NCI-H2196 treated with DMSO at 0.1 percent for 48 hours (cell line): Measurements from ENCODE around the gene RFX8.
A peak's percentile ranks its signal among the peaks of the same experiment; 100 is the strongest.
"Not testable (repeated sequence)": the region's sequence is repeated elsewhere in the genome, so short reads cannot be mapped to it uniquely, and the experiment has no call there.

Source experiments
- DNase-seq: peaks from one replicate; lab custom pipeline; 2025; ENCODE audit not compliant: unreplicated experiment; lab: John Stamatoyannopoulos, UW

The RFX8 gene

GRCh38 chr2:101486994-101487393, 12.1 kb upstream of the RFX8 start:
- no peak for DNase-seq

- no peak for DNase-seq
Observed at GRCh38 chr2:101486258-101486701, 11.4 kb upstream of the RFX8 start.

GRCh38 chr2:101485856-101486255, 10.9 kb upstream of the RFX8 start:
- no peak for DNase-seq

GRCh38 chr2:101480764-101481163, 5.9 kb upstream of the RFX8 start:
- DNase-seq, result no peak

- no peak for DNase-seq
Observed at GRCh38 chr2:101479810-101480209, 4.9 kb upstream of the RFX8 start.

GRCh38 chr2:101479328-101479727, 4.4 kb upstream of the RFX8 start:
- DNase-seq, result peak; percentile 14

- DNase-seq, result no peak
Observed at GRCh38 chr2:101478181-101479001, 3.5 kb upstream of the RFX8 start.

- no peak for DNase-seq
Observed at GRCh38 chr2:101477556-101477955, 2.6 kb upstream of the RFX8 start.

- DNase-seq, result no peak
Observed at GRCh38 chr2:101476605-101477208, 1.8 kb upstream of the RFX8 start.

GRCh38 chr2:101473911-101474701, 806 bp downstream of the RFX8 start:
- DNase-seq, result no peak

- DNase-seq, result no peak
Observed at GRCh38 chr2:101473591-101473910, 1.4 kb downstream of the RFX8 start.

- no peak for DNase-seq
Observed at GRCh38 chr2:101469863-101470262, 5.0 kb downstream of the RFX8 start.

- DNase-seq, result no peak
Observed at GRCh38 chr2:101467306-101467705, 7.6 kb downstream of the RFX8 start.

GRCh38 chr2:101466426-101466825, 8.5 kb downstream of the RFX8 start:
- DNase-seq, result no peak

GRCh38 chr2:101464841-101465240, 10.1 kb downstream of the RFX8 start:
- no peak for DNase-seq

- no peak for DNase-seq
Observed at GRCh38 chr2:101463911-101464641, 10.8 kb downstream of the RFX8 start.

GRCh38 chr2:101463421-101463820, 11.5 kb downstream of the RFX8 start:
- DNase-seq, result no peak

- DNase-seq, result no peak
Observed at GRCh38 chr2:101461381-101461780, 13.5 kb downstream of the RFX8 start.

GRCh38 chr2:101454408-101454807, 20.5 kb downstream of the RFX8 start:
- DNase-seq, result not testable (repeated sequence)

GRCh38 chr2:101450965-101451364, 23.9 kb downstream of the RFX8 start:
- no peak for DNase-seq

GRCh38 chr2:101446869-101447268, 28.0 kb downstream of the RFX8 start:
- no peak for DNase-seq
